Measurements from ENCODE around the gene SLBP. TPM values are rescaled to one million over a fixed set of nuclear protein-coding genes. Genes with fewer than 3 reads are reported as not detected.

Gene SLBP
- total RNA-seq, 2 donors from 2014 or later: 29.8 to 30.5 TPM

DNA sequence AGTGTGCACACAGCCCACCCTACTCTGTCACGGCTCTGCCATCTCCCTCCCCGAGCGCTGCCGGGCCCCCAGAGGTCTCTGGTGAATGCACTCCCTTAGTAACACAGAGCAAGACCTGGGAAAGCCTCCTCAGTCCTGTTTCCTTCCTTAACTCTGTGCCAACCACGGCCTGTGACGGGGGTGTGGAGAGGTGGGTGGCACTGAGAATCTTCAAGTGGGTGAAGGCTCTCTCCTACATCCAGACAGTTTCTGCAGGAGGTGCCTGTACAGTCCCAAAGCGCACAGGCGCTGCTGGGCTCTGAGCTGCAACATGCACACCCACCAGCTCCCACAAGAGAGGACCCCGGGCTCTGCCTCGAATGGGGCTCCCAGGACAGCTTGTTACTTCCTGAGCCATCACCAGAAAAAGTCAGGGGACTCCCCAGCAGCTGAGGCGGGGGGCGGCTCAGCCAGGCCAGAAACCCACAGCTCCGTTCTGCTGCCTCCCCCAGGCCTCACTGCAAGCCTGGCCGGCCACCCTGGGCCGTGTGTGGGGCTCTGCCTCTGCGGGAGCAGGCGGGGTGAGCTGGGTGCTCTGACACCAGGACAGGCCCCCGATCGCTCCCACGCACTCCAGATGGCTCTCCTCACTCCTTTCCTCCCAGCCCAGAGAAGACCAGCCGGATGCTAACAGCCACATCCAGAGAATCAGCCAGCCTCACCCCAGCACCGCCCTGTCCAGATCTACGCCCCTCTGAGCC is 57.7 kb downstream of the SLBP start:
- no peak overlapping the region for H3K4me3 ChIP-seq
- TF ChIP-seq, protein P1, sequence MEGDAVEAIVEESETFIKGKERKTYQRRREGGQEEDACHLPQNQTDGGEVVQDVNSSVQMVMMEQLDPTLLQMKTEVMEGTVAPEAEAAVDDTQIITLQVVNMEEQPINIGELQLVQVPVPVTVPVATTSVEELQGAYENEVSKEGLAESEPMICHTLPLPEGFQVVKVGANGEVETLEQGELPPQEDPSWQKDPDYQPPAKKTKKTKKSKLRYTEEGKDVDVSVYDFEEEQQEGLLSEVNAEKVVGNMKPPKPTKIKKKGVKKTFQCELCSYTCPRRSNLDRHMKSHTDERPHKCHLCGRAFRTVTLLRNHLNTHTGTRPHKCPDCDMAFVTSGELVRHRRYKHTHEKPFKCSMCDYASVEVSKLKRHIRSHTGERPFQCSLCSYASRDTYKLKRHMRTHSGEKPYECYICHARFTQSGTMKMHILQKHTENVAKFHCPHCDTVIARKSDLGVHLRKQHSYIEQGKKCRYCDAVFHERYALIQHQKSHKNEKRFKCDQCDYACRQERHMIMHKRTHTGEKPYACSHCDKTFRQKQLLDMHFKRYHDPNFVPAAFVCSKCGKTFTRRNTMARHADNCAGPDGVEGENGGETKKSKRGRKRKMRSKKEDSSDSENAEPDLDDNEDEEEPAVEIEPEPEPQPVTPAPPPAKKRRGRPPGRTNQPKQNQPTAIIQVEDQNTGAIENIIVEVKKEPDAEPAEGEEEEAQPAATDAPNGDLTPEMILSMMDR (IDR thresholded peaks at IDR 0.05): no peak
- DNase-seq (ENCODE audit: low spot score) (no peak), ATAC-seq (ENCODE audit: insufficient number of reproducible peaks, low FRiP score, low read depth) (no peak)
- no peak overlapping the region for H3K27ac ChIP-seq
- H3K36me3 ChIP-seq: no peaks in the 10 kb centered on the region
- H3K9me3 ChIP-seq: no peaks in the 10 kb centered on the region
- H3K4me1 ChIP-seq (ENCODE audit: control insufficient read depth in 1 of 2, low read depth in 2 of 2): no peaks in the 10 kb centered on the region
- no peaks in the 10 kb centered on the region for H3K27me3 ChIP-seq (replicated peaks; ENCODE audit: insufficient read depth)

DNA sequence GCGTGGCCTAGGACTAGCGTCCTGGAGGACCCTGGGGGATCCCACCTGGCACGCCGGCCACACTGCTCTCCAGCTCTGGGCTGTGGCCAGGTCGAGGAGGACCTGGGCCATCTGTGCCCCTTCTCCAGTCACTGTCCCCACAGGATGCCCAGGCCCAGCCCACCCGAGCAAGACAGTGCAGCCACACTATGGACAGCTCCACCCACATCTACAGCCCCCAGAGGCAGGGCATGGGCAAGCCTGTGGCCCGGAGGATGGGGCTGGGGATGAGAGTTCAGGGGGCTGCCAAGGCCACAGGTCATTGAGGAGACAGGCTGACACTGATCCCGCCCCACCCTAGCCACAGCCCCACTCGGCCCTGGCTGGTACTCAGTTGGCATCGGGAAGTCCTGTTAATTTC is 58.3 kb downstream of the SLBP start:
- Histone ChIP-seq H3K4me3 (no peak overlapping the region), H3K27ac (no peak overlapping the region), H3K9me3 (no peaks in the 10 kb centered on the region), H3K27me3 (replicated peaks; ENCODE audit: insufficient read depth) (no peaks in the 10 kb centered on the region), H3K4me1 (ENCODE audit: control insufficient read depth in 1 of 2, low read depth in 2 of 2) (no peaks in the 10 kb centered on the region), H3K36me3 (no peaks in the 10 kb centered on the region)
- ATAC-seq (ENCODE audit: insufficient number of reproducible peaks, low FRiP score, low read depth) (no peak), DNase-seq (ENCODE audit: low spot score) (no peak)
- TF ChIP-seq, protein P1 (IDR thresholded peaks at IDR 0.05): no peak

DNA sequence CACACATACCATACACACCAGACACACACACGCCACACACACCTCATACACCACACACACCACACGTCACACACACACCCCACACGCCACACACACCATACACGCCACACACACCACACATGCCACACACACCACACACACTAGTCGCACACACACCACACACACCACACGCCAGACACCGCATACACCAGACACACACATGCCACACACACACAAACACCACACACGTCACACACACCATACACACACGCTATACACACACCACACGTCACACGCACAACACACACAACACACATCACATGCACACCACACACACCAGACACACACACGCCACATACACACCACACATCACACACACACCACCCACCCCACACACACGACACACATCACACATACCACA is 60.0 kb downstream of the SLBP start:
- Histone ChIP-seq H3K36me3 (no peaks in the 10 kb centered on the region), H3K4me3 (no peak overlapping the region), H3K27ac (no peak overlapping the region), H3K27me3 (replicated peaks; ENCODE audit: insufficient read depth) (no peaks in the 10 kb centered on the region), H3K4me1 (ENCODE audit: control insufficient read depth in 1 of 2, low read depth in 2 of 2) (peaks cover 0 to 5% of the 10 kb centered on the region in 2 donors), H3K9me3 (no peaks in the 10 kb centered on the region)
- DNase-seq (ENCODE audit: low spot score) (no peak), ATAC-seq (ENCODE audit: insufficient number of reproducible peaks, low FRiP score, low read depth) (no peak)
- TF ChIP-seq, protein P1 (IDR thresholded peaks at IDR 0.05): no peak

DNA sequence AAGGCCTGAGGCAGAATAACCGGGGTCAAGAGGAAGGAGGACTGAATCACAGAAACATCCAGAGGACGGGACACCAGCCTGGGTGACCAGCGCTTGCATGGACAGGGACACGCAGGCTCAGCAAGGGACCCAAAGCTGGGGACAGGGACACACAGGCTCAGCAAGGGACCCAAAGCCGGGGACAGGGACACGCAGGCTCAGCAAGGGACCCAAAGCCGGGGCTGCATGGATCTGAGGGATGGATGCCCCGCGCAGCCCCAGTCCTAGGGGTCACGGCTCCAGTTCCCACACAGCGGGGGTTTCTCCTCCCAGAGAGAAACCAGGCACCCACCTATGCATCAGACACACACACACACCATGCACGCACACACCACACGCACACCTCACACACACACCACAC is 60.5 kb downstream of the SLBP start:
- H3K9me3 ChIP-seq: no peaks in the 10 kb centered on the region
- TF ChIP-seq, protein P1 (IDR thresholded peaks at IDR 0.05): no peak
- H3K4me1 ChIP-seq (ENCODE audit: control insufficient read depth in 1 of 2, low read depth in 2 of 2): peaks cover 0 to 10% of the 10 kb centered on the region in 2 donors
- ATAC-seq (ENCODE audit: insufficient number of reproducible peaks, low FRiP score, low read depth): no peak
- H3K27ac ChIP-seq: no peak overlapping the region
- H3K27me3 ChIP-seq (replicated peaks; ENCODE audit: insufficient read depth): no peaks in the 10 kb centered on the region
- H3K4me3 ChIP-seq: no peak overlapping the region
- DNase-seq (ENCODE audit: low spot score): no peak
- H3K36me3 ChIP-seq: no peaks in the 10 kb centered on the region

DNA sequence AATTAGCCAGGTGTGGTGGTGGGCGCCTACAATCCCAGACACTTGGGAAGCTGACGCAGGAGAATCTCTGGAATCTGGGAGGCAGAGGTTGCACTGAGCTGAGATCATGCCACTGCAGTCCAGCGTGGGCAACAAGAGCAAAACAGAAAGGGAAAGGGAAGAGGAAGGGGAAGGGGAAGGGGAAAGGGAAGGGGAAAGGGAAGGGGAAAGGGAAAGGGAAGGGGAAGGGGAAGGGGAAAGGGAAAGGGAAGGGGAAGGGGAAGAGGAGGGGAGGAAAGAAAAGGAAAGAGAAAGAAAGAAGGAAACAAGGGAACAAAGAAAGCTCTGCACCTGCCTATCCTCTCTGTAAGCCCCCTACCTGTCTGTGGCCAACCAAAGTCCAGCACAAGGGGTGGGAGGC is 63.2 kb downstream of the SLBP start:
- ATAC-seq (ENCODE audit: insufficient number of reproducible peaks, low FRiP score, low read depth): no peak

More for the DNA sequence above, 63.2 kb downstream of the SLBP start:
- Histone ChIP-seq H3K27ac (no peak overlapping the region), H3K27me3 (replicated peaks; ENCODE audit: insufficient read depth) (no peaks in the 10 kb centered on the region), H3K4me1 (ENCODE audit: control insufficient read depth in 1 of 2, low read depth in 2 of 2) (peaks cover 4 to 26% of the 10 kb centered on the region in 2 donors), H3K36me3 (no peaks in the 10 kb centered on the region), H3K9me3 (no peaks in the 10 kb centered on the region), H3K4me3 (no peak overlapping the region)
- TF ChIP-seq, protein P1 (IDR thresholded peaks at IDR 0.05): no peak
- no peak for DNase-seq (ENCODE audit: low spot score)
